ENCODE data around the gene NKTR. TPM values are rescaled to one million over a fixed set of nuclear protein-coding genes. Genes with fewer than 3 reads are reported as not detected.

Gene NKTR
- total RNA-seq, 2 experiments from 2014 or later: 90.2 to 154 TPM

DNA sequence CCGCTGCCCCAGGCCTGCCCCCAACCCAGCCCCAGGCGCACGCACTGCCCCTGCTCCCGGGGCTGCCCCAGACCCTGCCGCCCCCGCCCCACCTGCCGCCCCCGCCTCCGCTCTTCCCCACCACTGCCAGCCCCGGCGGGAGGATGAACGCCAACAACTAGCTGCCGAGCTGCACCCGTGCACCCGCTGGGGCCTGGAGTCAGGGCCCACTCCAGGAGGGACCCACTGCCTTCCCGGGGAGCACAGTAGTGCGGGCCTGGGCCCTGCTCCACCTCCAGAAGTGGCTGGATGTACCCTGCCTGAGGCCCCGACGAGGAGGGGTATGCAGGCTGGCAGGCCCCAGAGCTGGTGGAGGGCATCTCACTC is 63.9 kb downstream of the NKTR start:
- no peak overlapping the region for H2AFZ ChIP-seq (ENCODE audit: low read length)
- POLR2A ChIA-PET: interaction anchor here (0.6 kb wide), 1 partner anchor 53 kb away, joined by 3 read pairs; no protein-coding TSS in a partner anchor
- no peaks in the 10 kb centered on the region for H3K79me2 ChIP-seq (ENCODE audit: insufficient read depth, low read depth, low read length)
- no peak overlapping the region for H3K4me3 ChIP-seq (ENCODE audit: low read depth, low read length, poor library complexity, severe bottlenecking)
- TF ChIP-seq EZH2phosphoT487 (IDR thresholded peaks at IDR 0.05; ENCODE audit: borderline replicate concordance, low read depth, low read length) (no peak), CTCF (conservative IDR thresholded peaks at IDR 0.05; ENCODE audit: low read length) (no peak)
- no peaks in the 10 kb centered on the region for H3K4me1 ChIP-seq (ENCODE audit: insufficient read depth, low read length, poor library complexity, severe bottlenecking)
- no peak overlapping the region for H3K4me2 ChIP-seq (ENCODE audit: low read length)
- H3K36me3 ChIP-seq (ENCODE audit: insufficient read depth, low read length): no peaks in the 10 kb centered on the region
- no peaks in the 10 kb centered on the region for H3K9me3 ChIP-seq (ENCODE audit: low read length)
- BruUV-seq (replicated peaks): no TSS peak
- CTCF ChIA-PET (ENCODE audit: unreplicated experiment): no interaction called here
- no peak for DNase-seq (ENCODE audit: low spot score)
- H3K27ac ChIP-seq (ENCODE audit: low read depth, low read length, poor library complexity, severe bottlenecking): no peak overlapping the region
- H3K9me2 ChIP-seq (ENCODE audit: insufficient read depth, low read length): no peaks in the 10 kb centered on the region
- intact Hi-C loops (cut with micrococcal nuclease; ENCODE audit: unreplicated experiment): no loop called here
- H4K20me1 ChIP-seq (ENCODE audit: insufficient read depth, low read length): no peaks in the 10 kb centered on the region

DNA sequence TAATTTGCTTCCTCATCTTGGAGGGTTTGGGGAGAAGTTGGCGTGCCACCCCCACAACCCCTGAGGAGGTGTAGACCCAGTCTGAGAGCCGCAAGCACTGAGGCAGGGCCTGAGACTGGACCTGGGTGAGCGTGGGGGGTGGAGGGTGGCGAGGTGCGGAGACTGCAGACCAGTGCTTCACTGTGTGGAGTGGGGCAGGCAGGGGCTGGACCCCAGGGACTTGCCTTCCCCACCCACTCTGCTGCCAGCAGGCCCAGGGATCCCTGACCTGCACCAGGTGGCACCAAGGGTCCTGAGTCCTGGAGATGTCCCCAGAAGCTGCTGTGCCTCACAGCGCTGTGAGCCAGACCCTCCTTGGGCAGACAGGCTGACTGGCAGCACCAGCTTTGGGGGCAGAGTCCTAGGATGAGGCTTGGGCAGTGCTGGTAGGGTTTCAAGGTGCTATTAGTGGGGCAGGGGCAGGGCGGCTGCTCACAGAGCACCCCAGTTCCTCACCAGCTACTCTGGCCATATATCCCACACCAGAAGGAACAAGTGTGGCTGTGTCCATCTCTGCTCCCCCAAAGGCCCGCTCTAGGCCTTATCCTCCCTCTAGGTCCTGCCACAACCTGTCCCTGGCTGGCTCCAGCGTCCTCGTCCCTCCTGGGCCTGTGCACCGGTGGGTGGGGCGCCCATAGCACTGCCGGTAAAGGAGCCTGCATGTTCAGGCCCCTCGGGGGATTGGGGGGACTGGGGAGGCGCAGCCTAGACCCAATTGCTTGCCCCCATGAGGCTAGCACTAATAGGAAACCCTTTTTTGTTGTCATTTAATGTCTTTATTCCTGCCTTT is 64.8 kb downstream of the NKTR start:
- Histone ChIP-seq H3K9me3 (ENCODE audit: low read length) (no peaks in the 10 kb centered on the region), H4K20me1 (ENCODE audit: insufficient read depth, low read length) (no peaks in the 10 kb centered on the region), H3K4me3 (ENCODE audit: low read depth, low read length, poor library complexity, severe bottlenecking) (no peak overlapping the region), H3K4me2 (ENCODE audit: low read length) (no peak overlapping the region), H3K27ac (ENCODE audit: low read depth, low read length, poor library complexity, severe bottlenecking) (no peak overlapping the region), H3K4me1 (ENCODE audit: insufficient read depth, low read length, poor library complexity, severe bottlenecking) (no peaks in the 10 kb centered on the region), H3K79me2 (ENCODE audit: insufficient read depth, low read depth, low read length) (no peaks in the 10 kb centered on the region), H2AFZ (ENCODE audit: low read length) (no peak overlapping the region), H3K36me3 (ENCODE audit: insufficient read depth, low read length) (no peaks in the 10 kb centered on the region), H3K9me2 (ENCODE audit: insufficient read depth, low read length) (no peaks in the 10 kb centered on the region)
- intact Hi-C loops (cut with micrococcal nuclease; ENCODE audit: unreplicated experiment): no loop called here
- CTCF ChIA-PET (ENCODE audit: unreplicated experiment): interaction anchor here (0.6 kb wide), 1 partner anchor 53 kb away, joined by 3 read pairs; no protein-coding TSS in a partner anchor
- POLR2A ChIA-PET: interaction anchor here (0.6 kb wide), 1 partner anchor 54 kb away, joined by 3 read pairs; no protein-coding TSS in a partner anchor
- BruUV-seq (replicated peaks): no TSS peak
- no peak for DNase-seq (ENCODE audit: low spot score)
- TF ChIP-seq EZH2phosphoT487 (IDR thresholded peaks at IDR 0.05; ENCODE audit: borderline replicate concordance, low read depth, low read length): no peak
- no peak for TF ChIP-seq CTCF (conservative IDR thresholded peaks at IDR 0.05; ENCODE audit: low read length)

- DNase-seq (ENCODE audit: low spot score): no peak
- Histone ChIP-seq H3K27ac (ENCODE audit: low read depth, low read length, poor library complexity, severe bottlenecking) (no peak overlapping the region), H3K36me3 (ENCODE audit: insufficient read depth, low read length) (no peaks in the 10 kb centered on the region), H3K79me2 (ENCODE audit: insufficient read depth, low read depth, low read length) (no peaks in the 10 kb centered on the region), H3K9me3 (ENCODE audit: low read length) (no peaks in the 10 kb centered on the region), H3K4me2 (ENCODE audit: low read length) (no peak overlapping the region), H3K9me2 (ENCODE audit: insufficient read depth, low read length) (no peaks in the 10 kb centered on the region), H3K4me1 (ENCODE audit: insufficient read depth, low read length, poor library complexity, severe bottlenecking) (no peaks in the 10 kb centered on the region), H4K20me1 (ENCODE audit: insufficient read depth, low read length) (no peaks in the 10 kb centered on the region), H2AFZ (ENCODE audit: low read length) (no peak overlapping the region), H3K4me3 (ENCODE audit: low read depth, low read length, poor library complexity, severe bottlenecking) (no peak overlapping the region)
- ChIA-PET CTCF (ENCODE audit: unreplicated experiment) (interaction anchor here (0.6 kb wide), 1 partner anchor 53 kb away, joined by 3 read pairs; no protein-coding TSS in a partner anchor), POLR2A (no interaction called here)
- BruUV-seq (replicated peaks): no TSS peak
- no peak for TF ChIP-seq EZH2phosphoT487 (IDR thresholded peaks at IDR 0.05; ENCODE audit: borderline replicate concordance, low read depth, low read length)
- no peak for TF ChIP-seq CTCF (conservative IDR thresholded peaks at IDR 0.05; ENCODE audit: low read length)
- intact Hi-C loops (cut with micrococcal nuclease; ENCODE audit: unreplicated experiment): no loop called here
Observed at GRCh38 chr3:42666022-42666421, 65.5 kb downstream of the NKTR start.
